ENCODE data around the gene EPHB3.

DNA sequence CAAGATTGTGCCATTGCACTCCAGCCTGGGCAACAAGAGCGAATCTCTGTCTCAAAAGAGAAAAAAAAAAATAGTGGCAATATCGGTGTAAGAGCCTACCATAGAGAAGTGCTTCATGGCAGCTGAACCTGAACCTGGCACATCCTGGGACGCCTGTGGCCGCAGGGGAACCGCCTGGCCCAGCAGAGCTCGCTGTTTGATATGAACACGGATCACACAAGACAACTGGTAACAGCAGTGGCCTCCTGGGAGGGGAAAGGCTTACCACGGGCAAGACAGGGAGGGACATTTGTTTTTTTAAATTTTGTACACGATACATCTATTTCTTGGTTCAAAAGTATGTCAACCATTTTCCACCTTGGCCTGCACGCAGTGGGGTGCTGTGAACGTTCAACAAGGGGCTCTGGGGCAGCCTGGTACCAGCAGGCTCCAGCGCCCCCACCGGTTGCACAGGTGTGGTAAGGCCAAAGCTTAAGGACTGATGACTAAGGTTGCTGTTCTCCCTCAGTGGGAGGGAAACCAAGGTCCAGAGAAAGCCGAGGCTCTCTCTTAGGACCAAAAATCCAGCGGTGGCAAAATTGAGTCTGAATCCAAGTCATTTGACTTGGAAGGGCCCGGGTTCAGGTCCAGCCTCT lies 21.7 kb upstream of the EPHB3 start:
- TF ChIP-seq CTCF (IDR thresholded peaks at IDR 0.05) = no peak
- no peak for TF ChIP-seq POLR2AphosphoS5 (IDR thresholded peaks at IDR 0.05)
- TF ChIP-seq EP300 (IDR thresholded peaks at IDR 0.05; ENCODE audit: low read depth) = no peak
- TF ChIP-seq POLR2A (IDR thresholded peaks at IDR 0.05) = no peak
